Adipocyte (in vitro differentiated cells): ENCODE data around the gene RECQL5.

ENCODE experiments used
- DNase-seq: peaks from one replicate; pipeline ENCODE4 v3.0.0-alpha.2; 2015; ENCODE audit warnings: low read depth
- H3K27me3 ChIP-seq: replicated peaks from 2 replicates; pipeline ENCODE4 v1.7.0; 2013; ENCODE audit warnings: mild to moderate bottlenecking, low read length, moderate library complexity; ENCODE audit not compliant: control insufficient read depth, insufficient read depth
- H3K36me3 ChIP-seq: 2 replicates; pipeline ENCODE4 v1.7.0; 2013; ENCODE audit warnings: low read length, mild to moderate bottlenecking, moderate library complexity; ENCODE audit not compliant: control insufficient read depth, insufficient read depth, severe bottlenecking
- H3K4me1 ChIP-seq: 2 replicates; pipeline ENCODE4 v1.7.0; 2013; ENCODE audit warnings: mild to moderate bottlenecking, low read length, moderate library complexity; ENCODE audit not compliant: control insufficient read depth, insufficient read depth
- H3K4me3 ChIP-seq: 2 replicates; pipeline ENCODE4 v1.7.0; 2013; ENCODE audit warnings: mild to moderate bottlenecking, low read length, moderate library complexity
- H3K9ac ChIP-seq: 2 replicates; pipeline ENCODE4 v1.7.0; 2013; ENCODE audit warnings: mild to moderate bottlenecking, low read length, moderate library complexity
- H3K9me3 ChIP-seq: 2 replicates; pipeline ENCODE4 v1.7.0; 2013; ENCODE audit warnings: mild to moderate bottlenecking, low read length, moderate library complexity; ENCODE audit not compliant: control insufficient read depth

RECQL5 gene

DNA sequence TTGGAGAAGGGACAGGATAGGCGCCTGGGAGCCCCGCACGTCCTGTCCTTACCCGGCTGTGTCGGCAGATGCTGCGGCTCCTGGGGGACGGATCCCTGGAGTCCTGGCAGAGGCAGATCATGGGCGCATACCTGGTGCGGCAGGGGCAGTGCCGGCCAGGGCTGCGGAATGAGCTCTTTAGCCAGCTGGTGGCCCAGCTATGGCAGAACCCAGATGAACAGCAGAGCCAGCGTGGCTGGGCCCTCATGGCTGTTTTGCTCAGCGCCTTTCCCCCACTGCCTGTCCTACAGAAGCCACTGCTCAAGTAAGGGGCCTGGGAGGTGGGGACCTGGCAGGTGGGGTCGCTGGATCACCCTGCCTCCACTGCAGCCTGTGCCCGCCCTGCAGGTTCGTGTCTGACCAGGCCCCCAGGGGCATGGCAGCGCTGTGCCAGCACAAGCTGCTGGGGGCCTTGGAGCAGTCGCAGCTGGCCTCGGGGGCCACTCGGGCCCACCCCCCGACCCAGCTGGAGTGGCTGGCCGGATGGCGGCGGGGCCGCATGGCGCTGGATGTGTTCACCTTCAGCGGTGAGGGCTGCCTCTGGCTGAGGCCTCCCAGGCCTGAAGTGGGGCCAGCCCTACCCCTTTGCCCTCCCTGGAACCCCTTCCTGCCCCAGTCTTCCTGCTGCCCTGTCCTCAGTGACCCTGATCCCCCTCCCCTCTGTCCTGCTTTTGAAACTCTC, 53.9 kb downstream of the RECQL5 start:
- H3K9me3 ChIP-seq, result no peaks in the 10 kb centered on the region
- H3K4me3 ChIP-seq, result no peak overlapping the region
- H3K36me3 ChIP-seq, result no peaks in the 10 kb centered on the region
- H3K9ac ChIP-seq, result no peak overlapping the region
- H3K27me3 ChIP-seq, result peaks cover 6% of the 10 kb centered on the region
- peaks cover 5% of the 10 kb centered on the region for H3K4me1 ChIP-seq
- DNase-seq, result no peak

DNA sequence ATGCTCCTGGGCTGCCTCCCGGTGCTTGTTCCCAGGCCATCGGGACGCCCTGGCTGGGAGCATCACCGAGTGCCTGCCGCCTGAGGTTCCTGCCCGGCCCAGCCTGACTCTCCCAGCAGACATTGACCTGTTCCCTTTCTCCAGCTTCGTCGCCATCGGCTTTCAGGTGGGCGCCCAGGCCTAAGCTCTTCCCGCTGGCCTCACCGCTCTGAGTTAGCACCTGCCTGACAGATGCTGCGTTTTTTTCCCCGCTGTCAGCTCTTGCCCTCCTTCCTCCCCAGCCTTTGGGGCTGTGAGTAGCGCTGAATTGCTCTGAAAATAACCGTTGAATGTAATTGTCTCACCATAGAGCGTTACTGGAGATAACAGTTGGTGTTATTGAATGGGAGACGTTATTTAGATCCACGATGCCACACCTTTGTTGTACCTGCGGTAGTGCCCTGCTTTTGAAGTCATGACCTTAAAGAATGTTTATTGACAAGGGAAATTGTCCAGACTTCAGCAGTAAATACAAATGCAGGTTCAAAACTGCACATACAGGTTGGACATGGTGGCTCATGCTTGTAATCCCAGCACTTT, 55.0 kb downstream of the RECQL5 start:
- Histone ChIP-seq H3K4me3 (no peak overlapping the region), H3K9me3 (no peaks in the 10 kb centered on the region), H3K4me1 (peaks cover 5% of the 10 kb centered on the region), H3K9ac (no peak overlapping the region), H3K36me3 (no peaks in the 10 kb centered on the region), H3K27me3 (no peaks in the 10 kb centered on the region)
- DNase-seq, result no peak

DNA sequence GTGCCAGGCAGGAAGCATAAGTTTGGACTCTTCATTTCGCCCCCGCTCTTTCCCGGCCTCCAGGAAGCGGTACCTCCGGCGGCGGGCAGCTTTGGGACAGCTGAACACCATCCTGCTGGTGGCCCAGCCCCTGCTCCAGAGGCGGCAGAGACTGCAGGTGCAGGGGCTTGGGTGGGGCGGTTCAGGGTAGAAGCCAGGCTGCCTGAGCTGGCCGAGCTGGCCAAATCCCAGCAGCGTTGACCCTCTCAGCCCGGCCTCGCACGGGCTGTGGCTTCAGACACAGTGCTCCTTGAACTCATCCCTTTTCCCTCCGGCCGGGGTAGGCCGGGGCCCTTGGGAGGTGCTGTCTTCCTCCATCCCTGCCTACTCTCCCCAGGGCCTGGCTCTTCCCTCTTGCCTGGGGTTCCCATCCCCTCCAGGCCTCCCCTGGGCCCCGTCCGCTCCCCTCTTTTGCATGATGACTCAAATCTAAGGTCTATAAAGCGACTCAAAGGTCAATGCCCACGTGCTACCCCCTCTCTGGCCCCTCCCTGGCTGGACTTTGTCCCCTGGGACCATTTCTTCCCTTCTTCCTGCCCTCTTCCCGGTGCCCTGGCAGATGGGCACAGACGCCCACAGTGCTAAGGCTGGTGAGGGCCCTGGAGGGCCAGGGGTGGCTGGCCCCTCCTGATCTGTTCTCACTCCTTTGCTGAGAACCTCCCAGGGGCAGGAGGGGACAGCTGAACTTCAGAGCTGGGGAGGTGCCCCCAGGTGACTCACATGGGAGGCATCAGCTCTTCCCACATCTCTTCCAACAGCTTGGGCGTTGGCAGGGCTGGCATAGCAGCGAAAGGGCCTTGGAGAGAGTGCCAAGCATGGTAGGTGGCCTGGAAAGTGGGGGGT, 56.6 kb downstream of the RECQL5 start:
- Histone ChIP-seq H3K36me3 (no peaks in the 10 kb centered on the region), H3K27me3 (no peaks in the 10 kb centered on the region), H3K4me1 (peaks cover 5% of the 10 kb centered on the region), H3K9ac (no peak overlapping the region), H3K9me3 (no peaks in the 10 kb centered on the region), H3K4me3 (no peak overlapping the region)
- DNase-seq, result no peak

DNA sequence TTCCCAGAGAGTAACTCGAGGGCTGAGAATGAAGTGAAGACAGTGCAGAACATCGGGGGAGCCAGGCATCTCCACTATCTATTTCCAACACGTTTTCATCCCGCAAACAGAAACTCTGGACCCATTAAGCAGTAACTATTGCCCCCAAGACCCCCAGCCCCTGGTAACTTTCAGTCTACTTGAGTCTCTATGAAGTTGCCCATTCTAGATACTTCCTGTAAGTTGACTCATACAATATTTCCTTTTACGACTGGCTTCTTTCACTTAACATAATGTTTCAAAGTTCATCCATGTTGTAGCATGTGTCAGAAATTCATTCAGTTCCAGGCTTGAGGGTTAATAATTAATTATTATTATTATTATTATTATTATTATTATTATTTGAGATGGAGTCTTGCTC, 59.9 kb downstream of the RECQL5 start:
- no peaks in the 10 kb centered on the region for H3K9me3 ChIP-seq

DNA sequence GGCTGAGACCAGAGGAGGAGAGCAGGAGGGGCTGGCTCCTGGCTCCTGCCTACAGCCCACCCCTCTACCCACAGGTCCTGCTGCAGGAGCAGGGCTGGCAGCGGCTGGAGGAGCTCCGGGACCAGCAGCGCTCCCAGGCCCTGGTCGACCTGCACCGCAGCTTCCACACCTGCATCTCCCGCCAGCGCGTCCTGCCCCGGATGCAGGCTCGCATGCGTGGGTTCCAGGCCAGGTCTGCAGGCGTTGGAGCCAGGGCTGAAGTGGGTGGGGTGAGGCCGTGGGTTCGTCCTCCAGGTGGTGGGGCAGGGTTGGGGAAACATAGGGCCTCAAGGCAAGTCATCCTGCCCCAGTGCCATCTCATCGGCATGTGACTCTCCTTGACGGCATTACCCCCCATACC, 61.2 kb downstream of the RECQL5 start:
- H3K4me1 ChIP-seq, result peaks cover 4% of the 10 kb centered on the region
- no peak for DNase-seq
- H3K27me3 ChIP-seq, result no peaks in the 10 kb centered on the region

More for the DNA sequence above, 59.9 kb downstream of the RECQL5 start:
- H3K4me1 ChIP-seq, result peaks cover 5% of the 10 kb centered on the region
- no peak for DNase-seq
- no peak overlapping the region for H3K9ac ChIP-seq
- H3K27me3 ChIP-seq, result no peaks in the 10 kb centered on the region
- H3K36me3 ChIP-seq, result no peaks in the 10 kb centered on the region
- no peak overlapping the region for H3K4me3 ChIP-seq

DNA sequence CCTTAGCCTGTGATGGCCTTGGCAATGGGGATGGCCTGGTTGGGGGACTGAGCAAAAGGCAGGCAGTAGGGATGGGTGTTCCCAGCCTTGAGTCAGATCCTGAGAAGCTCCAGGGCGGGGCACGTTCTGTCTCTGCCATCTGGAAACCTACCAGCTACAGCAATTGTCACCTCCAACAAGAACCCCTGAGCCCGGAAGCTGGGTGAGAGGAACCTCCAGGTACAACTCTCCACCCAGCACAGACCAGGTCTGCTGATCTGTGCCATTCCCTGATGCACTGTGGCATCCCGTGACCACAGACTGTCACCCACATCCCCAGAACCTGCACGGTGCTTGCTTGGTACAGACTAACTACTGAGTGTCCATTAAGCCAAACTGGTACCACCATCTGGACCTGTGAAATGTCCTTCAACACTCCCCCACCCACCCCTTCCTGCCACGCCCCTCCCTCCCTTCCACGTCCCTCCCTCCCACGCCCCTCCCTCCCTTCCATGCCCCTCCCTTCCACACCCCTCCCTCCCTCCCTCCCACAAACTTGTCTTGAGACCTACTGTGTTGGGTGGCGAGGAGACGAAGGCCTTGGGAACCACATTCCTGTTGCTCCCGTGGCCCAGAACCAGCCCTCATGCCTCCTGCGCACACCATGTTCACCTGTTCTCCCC, 62.8 kb downstream of the RECQL5 start:
- Histone ChIP-seq H3K36me3 (no peaks in the 10 kb centered on the region), H3K9ac (no peak overlapping the region), H3K4me1 (no peaks in the 10 kb centered on the region), H3K4me3 (no peak overlapping the region), H3K27me3 (no peaks in the 10 kb centered on the region), H3K9me3 (no peaks in the 10 kb centered on the region)
- DNase-seq, result no peak

More for the DNA sequence above, 61.2 kb downstream of the RECQL5 start:
- no peaks in the 10 kb centered on the region for H3K9me3 ChIP-seq
- H3K9ac ChIP-seq, result no peak overlapping the region
- no peak overlapping the region for H3K4me3 ChIP-seq
- no peaks in the 10 kb centered on the region for H3K36me3 ChIP-seq

DNA sequence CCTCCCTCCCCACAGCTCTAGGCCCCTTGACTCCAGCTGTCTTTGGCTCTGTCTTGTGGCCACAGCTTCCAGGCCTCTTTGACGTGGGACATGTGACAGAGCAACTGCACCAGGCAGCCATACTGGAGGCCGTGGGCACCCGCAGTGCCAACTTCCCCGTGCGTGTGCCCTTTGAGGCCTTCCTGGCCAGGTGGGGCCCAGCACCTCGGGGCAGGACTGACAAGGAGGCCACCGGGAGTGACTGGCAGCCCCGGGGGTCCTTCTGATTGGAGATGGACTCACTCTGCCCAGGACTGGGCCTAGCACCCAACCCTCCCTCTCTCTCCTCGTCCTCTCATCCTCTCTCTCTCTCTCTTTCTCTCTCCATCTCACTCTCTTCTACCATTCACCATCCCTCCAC, 63.8 kb downstream of the RECQL5 start:
- H3K9ac ChIP-seq, result no peak overlapping the region
- no peaks in the 10 kb centered on the region for H3K9me3 ChIP-seq
- H3K4me3 ChIP-seq, result no peak overlapping the region
- no peaks in the 10 kb centered on the region for H3K36me3 ChIP-seq
- H3K27me3 ChIP-seq, result no peaks in the 10 kb centered on the region
- no peak for DNase-seq
- no peaks in the 10 kb centered on the region for H3K4me1 ChIP-seq

DNA sequence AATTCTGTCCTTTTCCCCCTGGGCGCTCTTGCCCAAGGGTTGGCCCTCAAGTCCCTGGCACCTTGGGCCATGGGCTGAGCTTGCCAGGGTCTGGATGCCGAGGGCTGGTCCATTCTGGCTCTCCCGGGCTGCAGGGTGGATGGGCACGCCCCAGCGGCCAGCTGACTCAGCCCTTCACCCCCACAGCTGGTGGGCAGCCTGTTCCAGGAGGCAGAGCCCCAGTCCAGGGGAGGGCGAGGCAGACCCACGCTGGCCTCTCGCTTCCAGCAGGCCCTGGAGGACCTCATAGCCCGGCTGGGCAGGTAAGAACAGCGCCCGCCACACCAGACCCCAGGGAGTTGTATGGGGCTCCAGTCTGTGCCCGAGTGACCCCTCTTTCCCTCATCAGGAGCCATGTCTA, 64.3 kb downstream of the RECQL5 start:
- no peaks in the 10 kb centered on the region for H3K4me1 ChIP-seq
- H3K27me3 ChIP-seq, result no peaks in the 10 kb centered on the region
- DNase-seq, result no peak
- no peaks in the 10 kb centered on the region for H3K36me3 ChIP-seq
- H3K4me3 ChIP-seq, result no peak overlapping the region
- no peak overlapping the region for H3K9ac ChIP-seq
- H3K9me3 ChIP-seq, result no peaks in the 10 kb centered on the region

DNA sequence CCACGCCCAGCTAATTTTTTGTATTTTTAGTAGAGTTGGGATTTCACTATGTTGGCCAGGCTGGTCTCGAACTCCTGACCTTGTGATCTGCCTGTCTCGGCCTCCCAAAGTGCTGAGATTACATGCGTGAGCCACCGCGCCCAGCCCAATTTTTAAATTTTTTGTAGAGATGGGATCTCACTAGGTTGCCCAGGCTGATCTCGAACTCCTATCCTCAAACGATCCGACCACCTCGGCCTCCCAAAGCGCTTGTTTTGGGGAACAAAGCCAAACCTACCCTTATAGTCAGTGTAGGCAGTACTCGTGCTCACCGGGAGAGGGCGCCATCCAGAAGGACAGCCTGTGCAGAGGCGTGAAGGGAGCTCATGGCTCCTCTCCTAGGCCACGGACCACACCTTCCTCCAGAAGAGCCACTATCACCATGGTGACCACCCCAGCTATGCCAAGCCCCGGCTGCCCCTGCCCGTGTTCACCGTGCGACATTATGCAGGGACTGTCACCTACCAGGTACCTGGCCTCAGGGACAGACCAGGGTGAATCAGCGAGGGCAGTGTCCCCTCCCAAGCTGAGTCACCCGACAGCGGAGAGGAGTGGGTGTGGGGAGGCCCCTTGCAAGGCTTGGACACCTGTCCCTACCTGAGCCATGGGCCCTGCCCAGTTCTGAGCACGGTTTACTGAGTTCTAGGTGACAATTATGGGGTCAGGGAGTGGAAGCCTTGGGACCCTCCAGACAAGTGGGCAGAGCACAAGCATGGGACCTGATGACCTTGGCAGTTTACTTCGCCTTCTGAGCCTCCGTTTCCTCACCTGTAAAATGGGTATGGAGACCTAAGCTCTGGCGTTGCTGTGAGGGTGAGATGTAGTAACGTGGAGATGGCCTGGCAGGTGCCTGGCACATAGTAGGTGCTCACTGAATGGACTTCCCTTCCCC, 65.6 kb downstream of the RECQL5 start:
- Histone ChIP-seq H3K9ac (no peak overlapping the region), H3K27me3 (no peaks in the 10 kb centered on the region), H3K4me3 (no peak overlapping the region), H3K9me3 (no peaks in the 10 kb centered on the region), H3K4me1 (no peaks in the 10 kb centered on the region), H3K36me3 (no peaks in the 10 kb centered on the region)
- DNase-seq, result peak; percentile 57

DNA sequence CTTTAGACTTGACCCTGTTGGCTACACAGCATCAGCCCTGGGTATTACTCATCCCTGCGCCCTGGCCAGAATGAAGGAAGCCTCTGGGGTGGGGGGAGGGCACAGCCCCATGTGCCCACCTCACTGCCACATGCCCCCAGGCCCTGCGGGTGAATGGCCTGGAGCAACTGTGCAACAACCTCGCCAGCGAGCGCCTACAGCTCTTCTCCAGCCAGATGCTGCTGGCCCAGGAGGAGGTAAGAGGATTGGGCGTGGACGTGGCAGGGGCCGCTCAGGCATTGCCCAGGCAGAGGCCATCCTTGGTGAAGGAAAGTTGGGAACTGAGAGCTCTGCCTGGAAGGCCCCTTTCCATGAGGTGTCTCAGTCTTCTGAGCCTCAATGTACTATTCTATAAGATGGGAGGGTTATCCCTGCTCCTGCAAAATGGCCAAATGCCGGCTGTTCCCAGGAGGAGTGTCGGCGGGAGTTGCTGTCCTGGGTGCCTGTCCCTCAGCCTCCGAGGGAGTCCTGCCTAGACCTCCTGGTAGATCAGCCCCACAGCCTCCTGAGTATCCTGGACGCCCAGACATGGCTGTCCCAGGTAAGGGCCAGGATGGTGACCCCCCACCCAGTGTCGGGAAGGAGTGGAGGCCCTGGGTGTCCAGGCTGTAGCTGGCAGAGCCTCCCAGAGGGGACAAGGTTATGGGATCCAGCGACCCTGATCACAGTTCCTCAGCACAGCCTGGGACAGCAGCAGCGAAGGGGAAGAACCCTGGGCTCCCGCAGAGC, 70.5 kb downstream of the RECQL5 start:
- no peak for DNase-seq
- Histone ChIP-seq H3K36me3 (no peaks in the 10 kb centered on the region), H3K27me3 (peaks cover 11% of the 10 kb centered on the region), H3K4me1 (no peaks in the 10 kb centered on the region), H3K9me3 (no peaks in the 10 kb centered on the region), H3K9ac (no peak overlapping the region), H3K4me3 (no peak overlapping the region)
